Loucy (cell line): Measurements from ENCODE around the gene POLR2I.

Experiments
- CTCF ChIP-seq: fragments of 200-600 bp; sonication (generic); conservative IDR thresholded peaks from 2 replicates; pipeline ENCODE4 v1.5.1; 2014; ENCODE audit warnings: mild to moderate bottlenecking, antibody characterized with exemption, low read length
- EZH2phosphoT487 ChIP-seq: fragments of 200-600 bp; IDR thresholded peaks from 2 replicates; pipeline ENCODE4 v1.6.1; 2018; ENCODE audit warnings: antibody characterized with exemption, mild to moderate bottlenecking, moderate library complexity, borderline replicate concordance

- TF ChIP-seq CTCF (no peak), EZH2phosphoT487 (no peak)
Observed at GRCh38 chr19:36073121-36073876, 41.4 kb downstream of the POLR2I start.
